Adrenal gland (tissue), 5 donors: ENCODE results near the gene MACROD2.

ENCODE experiments used
- CTCF ChIP-seq, 6 experiments: fragments of 450-650 bp in 4 of 6; fragments of 200-600 bp in 2 of 6; sonication (generic) in 1 of 6; IDR thresholded peaks; 1 replicate in 5 of 6; 2 replicates in 1 of 6; pipeline versions ENCODE4 v1.5.1 to v1.8.0; 2016 to 2021; ENCODE audit warnings: antibody characterized with exemption in 6 of 6, mild to moderate bottlenecking in 2 of 6, moderate library complexity in 1 of 6
- POLR2A ChIP-seq, 2 donors: fragments of 450-650 bp; IDR thresholded peaks; one replicate each; pipeline ENCODE4 v1.6.1; 2017; ENCODE audit warnings: antibody characterized with exemption in 2 of 2, mild to moderate bottlenecking in 2 of 2, moderate library complexity in 1 of 2
- donor health status: DM: no; HTN: no; CAD: no.

- TF ChIP-seq POLR2A (IDR thresholded peaks at IDR 0.05): no peak
- no peak for TF ChIP-seq CTCF (IDR thresholded peaks at IDR 0.05)
Observed at GRCh38 chr20:15734052-15734451, 1738.7 kb downstream of the MACROD2 start.
